GM18870 (cell line): ENCODE data around the gene LRSAM1.

Experiments
- ATAC-seq: cut with Tn5 transposase; IDR thresholded peaks from one replicate; pipeline ENCODE4 v1.9.1; 2021; ENCODE audit warnings: moderate library complexity; ENCODE audit not compliant: unreplicated experiment

Gene LRSAM1

GRCh38 chr9:127548352-127548881 is 97.1 kb downstream of the LRSAM1 start:
- no peak for ATAC-seq

- ATAC-seq, result no peak
These were observed 97.9 kb downstream of the LRSAM1 start for GRCh38 chr9:127549218-127549617.

- no peak for ATAC-seq
These were observed 98.4 kb downstream of the LRSAM1 start for GRCh38 chr9:127549751-127550150.

GRCh38 chr9:127550282-127550681 is 99.0 kb downstream of the LRSAM1 start:
- ATAC-seq, result no peak

GRCh38 chr9:127550751-127551150 is 99.4 kb downstream of the LRSAM1 start:
- ATAC-seq, result no peak
